HL-60/S4 (cell line): ENCODE results near the gene B3GNT3.

Source experiments
- in situ Hi-C: fragments of 300-500 bp; cut with MboI; formaldehyde crosslinking; loops from 2 replicates; pipeline ENCODE4 v1.14.3; 2022; ENCODE audit warnings: low sequenced_read_pairs

B3GNT3 gene, protein sequence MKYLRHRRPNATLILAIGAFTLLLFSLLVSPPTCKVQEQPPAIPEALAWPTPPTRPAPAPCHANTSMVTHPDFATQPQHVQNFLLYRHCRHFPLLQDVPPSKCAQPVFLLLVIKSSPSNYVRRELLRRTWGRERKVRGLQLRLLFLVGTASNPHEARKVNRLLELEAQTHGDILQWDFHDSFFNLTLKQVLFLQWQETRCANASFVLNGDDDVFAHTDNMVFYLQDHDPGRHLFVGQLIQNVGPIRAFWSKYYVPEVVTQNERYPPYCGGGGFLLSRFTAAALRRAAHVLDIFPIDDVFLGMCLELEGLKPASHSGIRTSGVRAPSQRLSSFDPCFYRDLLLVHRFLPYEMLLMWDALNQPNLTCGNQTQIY

DNA sequence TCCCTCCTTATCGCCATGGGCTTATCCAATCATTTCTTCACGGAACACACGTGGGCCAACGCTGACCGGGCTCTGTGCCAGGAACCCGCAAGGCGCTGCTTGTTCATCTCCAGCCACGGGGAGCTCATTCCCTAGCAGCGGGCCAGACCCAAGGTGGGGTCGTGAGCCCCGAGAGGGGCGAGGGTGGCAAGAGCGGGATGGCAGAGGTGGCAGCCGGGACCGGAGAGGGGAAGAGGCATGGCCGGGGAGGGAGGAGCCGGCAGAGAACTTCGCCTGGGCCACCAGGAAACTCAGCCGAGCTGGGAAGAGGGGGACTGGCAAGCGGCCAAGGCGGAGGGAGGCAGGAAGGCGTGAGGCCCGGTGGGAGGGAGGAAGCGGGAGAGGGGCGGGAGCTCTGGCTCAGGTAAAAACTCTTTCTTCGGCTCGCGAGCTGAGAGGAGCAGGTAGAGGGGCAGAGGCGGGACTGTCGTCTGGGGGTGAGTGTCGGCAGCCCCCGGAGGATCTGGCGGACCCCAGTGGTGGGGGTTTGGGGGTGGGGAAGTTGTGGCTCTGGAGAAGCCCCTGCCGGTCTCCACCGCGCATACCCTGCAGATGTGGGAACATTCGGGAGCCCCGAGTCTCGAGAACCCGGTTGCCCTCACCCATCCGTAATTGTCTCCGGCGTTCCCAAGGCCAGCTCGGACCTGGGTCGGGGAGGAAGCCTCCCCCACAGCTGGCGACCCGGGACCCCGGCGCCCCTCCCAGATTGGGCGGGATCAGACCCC lies at the start of gene B3GNT3:
Gene B3GNT3, plus strand, starts transcription at position 408 of the 764 bp plus-strand sequence. CDS start 12,670 bp downstream, outside the sequence.
- in situ Hi-C loops: no loop called here

DNA sequence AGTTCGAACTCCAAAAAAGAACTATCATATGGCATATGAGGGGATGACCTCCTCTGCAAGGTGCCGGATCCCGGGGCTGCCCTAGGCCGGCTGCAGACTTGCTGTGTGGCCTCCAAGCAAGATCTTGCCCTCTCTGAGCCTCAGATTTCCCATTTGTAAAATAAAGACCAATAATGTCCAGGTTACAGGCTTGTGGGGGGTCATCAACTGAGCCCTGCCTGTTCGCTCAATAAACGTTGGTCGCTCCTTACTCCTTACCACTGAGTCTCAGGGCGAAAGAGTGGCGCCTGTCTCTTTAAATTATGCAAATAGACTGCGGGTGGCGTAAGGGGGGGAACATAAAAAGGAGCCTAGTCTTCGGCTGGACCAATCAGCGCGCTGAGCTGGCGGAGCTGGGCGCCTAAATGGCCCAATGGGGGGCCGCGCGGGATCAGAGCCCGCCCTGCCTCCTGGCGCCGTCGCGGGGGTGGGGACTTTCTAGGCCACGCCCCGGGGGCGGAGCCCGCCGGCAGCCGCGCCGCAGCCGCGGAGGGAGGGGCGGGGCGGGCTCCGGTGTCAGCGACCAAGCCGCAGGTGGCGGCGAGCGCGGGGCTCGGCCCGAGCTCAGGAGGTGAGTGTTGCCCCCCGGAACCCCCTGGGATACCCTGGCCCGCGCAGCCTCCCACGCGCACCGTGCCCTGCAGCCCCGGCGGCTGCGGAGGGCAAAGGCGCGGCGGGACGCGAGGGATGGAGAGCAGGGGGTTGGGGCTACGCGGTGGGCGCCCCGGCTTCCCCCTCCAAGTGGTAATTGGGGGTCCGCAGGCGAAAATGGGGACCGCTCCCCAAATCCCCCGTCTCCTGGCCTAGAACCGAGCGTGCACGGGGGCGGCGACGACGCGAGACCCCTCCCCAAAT lies 47.5 kb upstream of the B3GNT3 start:
- in situ Hi-C loops: no loop called here

DNA sequence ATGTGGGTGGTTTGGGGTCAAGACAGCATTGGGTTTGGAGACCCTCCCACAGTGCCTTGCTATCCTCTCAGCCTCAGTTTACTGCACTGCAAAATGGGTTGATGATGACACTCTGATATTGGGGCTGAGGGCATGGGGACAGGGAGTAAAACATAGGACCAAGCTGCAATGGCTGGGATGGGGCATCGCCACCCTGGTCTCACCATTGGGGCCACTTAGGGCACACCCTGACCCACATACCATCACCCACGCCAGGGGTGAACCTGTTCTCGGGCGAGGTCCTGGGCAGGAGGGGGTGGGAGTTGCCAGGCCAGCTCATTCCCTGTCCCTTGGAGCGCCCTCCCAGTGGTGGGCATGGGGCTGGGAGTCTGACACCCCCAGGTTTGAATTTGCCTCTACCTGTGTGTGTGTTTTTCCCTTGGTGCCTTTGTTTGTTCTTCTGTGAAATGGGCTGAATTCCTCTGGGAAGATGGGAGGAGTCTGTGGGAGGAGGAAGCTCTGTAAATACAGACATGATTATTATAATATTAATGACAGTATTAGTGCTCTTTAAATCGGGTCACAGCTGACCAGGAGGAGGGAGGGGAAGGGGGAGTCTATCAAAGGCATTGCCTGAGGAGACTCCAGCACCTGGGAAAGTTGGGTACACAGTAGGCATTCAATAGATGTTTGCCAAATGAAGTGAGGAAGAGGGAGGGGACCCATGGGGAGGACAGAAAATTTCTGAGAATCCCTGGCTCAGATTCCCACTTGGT lies 45.9 kb upstream of the B3GNT3 start:
- in situ Hi-C loops: no loop called here

DNA sequence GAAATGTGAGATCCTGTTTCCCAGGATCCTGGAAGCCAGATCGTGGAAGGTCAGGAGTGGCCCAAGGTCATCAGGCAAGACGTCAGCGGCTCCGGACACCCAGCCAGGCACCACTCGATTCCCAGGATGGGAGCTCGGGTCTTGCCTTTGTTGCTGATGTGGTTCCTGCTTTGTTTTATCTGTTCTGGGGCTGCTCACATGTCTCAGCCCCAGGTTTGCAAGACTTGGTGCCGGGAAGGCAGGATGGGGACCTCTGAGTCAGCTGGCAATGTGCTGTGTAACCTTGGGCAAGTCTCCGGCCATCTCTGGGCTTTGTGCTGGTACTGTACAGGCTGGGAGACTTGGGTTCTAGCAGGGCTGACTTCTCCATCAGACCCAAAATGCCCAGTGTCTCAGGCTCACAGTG lies 45.0 kb upstream of the B3GNT3 start:
- in situ Hi-C loops: no loop called here

DNA sequence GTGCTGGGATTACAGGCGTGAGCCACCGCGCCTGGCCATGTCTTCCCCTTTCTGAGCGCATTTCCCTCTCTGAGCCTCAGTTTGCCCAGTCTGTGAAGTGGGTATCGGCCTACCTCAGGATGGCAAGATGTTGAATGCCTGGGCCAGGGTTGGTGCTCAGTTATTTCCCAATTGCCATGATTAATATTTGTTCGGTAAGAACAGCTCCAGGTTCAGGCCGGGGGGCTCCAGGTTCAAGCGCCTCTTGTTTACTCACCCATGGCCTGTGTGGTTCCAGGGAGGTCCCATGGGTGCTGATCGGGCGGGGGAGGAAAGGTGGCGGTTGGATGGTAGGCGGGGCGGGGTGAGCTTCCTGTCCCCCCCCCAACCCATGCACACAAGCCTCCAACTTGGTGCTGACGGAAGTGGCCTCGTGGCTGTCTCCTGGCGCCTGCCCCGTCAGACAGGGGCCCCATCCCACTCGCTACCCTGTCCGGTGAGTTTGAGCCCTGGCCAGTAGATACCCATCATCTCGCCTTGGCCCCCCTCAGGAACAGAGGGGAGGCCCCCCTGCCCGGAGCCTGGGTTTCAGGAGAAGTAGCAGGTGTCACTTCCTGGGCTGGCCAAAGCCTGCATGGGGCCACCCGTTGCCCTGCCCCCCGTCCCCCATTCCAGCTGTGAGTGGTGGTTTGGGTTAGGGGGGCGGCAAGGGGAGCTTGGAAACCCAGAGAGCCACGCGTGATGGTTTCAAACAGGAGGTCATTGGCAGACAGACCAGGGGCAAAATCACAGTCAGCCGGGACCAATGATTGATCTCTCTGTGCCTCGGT lies 43.6 kb upstream of the B3GNT3 start, which contains the start of gene FCHO1:
Gene FCHO1, plus strand, starts transcription at position 375 of the 809 bp plus-strand sequence. CDS start 3,688 bp downstream, outside the sequence.
- in situ Hi-C loops: no loop called here

DNA sequence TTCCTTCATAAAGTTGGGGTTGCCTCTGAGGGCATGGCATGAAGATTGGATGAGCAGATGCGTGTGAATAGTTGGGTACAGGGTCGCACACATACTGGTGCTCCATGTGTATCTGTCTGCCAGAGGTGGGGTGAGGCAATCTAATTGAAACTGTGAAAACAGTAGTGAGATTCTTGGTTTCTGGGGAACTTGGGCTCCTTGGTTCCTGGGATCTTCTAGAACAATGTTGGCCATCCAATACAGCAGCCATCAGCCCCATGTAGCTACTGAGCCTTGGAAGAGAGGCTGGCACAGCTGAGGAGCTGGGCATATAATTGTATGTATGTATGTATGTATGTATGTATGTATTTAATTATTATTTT lies 43.0 kb upstream of the B3GNT3 start:
- in situ Hi-C loops: no loop called here

DNA sequence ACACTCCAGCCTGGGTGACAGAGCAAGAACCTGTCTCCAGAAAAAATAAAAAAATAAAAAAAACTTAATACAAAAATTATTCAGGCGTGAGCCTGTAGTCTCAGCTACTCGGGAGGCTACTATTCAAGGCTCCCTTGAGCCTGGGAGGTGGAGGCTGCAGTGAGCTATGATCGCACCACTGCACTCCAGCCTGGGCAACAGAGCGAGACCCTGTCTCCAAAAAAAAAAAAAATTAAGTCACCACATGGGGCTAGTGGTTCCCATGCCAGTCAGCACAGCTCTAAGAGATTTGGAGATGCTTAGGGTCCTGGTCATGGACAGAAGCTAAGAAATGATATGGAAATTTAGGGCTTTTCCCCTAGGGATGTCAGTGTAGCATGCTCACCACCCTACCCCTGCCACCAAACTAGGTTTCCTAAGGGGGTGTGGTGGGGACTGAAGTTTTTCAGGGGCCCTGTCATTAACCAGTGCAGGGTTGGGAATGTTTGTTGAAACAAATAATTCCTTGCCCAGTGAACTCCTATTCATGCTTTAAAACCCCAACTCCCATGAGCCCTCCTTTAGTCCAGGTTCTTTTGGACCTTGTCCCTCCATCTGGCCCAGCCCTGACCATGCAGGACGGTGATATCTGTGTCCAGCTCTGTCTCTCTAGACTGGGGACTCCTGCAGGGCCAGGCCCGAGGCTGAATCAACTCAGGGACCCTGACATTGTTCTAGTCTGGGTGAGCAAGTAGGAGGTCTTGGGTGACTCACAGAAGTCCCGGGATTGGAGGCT lies 41.9 kb upstream of the B3GNT3 start:
- in situ Hi-C loops: no loop called here

DNA sequence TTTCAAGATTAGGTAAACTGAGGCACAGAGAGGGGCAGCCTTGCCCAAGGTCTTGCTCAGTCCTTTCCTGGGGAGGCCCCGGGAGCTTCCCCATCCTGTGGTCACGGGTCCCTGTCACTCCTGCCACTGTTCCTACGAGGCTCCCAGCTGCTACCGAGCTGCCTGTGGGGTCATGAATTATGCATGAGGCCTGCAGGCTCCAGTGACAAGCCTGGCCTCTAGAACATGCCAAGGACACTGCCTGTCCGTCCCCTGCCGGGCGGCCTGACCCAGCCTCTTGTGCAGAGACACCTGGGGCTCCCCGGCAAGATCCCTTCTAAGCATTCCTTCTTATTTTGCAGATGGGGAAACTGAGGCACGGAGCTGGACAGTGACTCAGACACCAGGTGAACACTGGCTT lies 41.0 kb upstream of the B3GNT3 start:
- in situ Hi-C loops: no loop called here

DNA sequence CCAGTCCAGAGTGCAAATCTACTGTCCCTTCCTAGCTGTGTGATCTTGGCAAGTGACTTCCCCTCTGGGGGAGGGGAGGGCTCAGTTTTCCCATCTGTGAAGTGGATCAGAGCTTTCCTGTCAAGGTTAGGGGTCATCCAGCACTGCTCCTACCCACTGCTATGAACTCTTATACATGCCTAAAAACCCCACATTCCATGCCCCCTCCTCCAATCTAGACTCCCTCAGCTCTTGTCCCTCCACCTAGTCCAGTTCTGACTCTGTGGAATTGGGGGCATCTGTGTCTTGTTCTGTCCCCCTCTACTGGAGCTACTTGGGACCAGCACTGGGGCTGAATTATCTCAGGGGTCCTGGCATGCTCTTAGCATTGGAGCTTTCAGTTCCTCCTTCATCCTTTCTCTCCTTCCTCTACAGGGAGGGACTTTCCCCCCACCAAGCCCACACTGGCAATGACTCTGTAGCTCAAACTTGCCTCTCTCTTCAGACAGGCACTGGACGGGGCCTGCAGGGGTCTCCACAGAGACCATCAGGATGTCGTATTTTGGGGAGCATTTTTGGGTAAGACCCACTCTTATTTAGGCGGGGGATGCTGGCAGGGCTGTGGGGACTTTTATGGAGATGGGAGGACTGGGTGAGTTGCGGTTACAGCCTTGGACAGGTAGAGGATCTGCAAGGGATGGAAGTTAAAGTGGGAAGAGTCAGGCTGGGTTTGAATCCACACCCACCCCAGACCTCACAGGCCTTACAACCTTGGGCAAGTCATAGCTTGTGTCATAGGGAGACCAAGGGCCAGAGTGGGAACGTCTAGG lies 40.1 kb upstream of the B3GNT3 start:
- in situ Hi-C loops: no loop called here

DNA sequence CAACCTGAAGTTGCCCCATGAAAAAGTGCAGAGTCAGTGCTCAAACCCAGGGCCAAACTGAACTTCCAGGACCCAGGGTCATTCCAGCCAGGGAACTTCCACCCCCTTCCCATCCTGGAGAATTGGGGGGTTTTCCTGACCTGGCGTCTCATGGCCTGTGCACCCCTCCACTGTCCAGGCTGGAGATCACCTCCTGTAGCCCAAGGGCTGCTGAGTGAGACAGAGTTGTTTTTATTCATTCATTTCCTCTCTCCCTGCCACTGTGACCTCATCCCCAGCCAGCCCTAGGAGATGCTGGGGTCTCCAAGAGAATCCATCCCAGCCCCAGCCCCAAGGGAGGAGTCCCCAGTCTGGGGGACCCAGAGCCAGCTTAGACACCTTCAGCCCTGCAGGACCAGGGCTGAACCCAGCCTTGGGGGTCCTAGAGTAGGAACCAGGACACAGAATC lies 39.5 kb upstream of the B3GNT3 start:
- in situ Hi-C loops: no loop called here

DNA sequence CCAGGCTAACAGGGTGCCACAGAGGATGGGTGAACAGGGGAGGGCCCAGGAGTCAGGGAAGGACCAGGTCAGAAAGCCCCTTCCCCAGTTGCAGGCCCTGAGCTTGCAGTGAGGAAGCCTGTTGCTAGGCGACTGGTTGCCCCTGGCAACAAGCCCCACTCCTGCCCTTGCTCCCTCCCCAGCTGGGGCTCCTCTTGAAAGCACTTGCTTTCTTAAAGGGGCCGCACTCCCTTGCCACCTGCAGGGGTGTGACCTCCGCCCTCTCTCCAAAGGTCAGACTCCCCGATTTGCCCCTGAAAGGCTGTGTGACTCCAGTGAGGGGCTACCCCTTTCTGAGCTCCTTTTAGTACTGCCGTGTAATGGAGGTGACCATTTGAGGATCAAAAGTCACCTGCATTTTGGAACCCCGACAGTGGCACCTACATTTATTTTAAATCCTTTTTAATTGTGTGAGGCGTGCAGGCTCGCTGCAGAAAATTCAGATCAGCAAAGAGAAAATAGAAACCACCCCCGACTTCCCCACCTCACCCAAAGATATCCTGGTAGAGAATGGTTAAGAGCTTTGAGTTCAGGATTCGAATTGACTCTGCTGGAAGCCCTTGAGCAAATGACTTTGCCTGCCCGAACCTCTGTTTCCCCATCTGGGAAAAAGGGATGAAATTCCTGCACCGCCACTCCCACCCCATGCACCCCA lies 38.8 kb upstream of the B3GNT3 start:
- in situ Hi-C loops: no loop called here

DNA sequence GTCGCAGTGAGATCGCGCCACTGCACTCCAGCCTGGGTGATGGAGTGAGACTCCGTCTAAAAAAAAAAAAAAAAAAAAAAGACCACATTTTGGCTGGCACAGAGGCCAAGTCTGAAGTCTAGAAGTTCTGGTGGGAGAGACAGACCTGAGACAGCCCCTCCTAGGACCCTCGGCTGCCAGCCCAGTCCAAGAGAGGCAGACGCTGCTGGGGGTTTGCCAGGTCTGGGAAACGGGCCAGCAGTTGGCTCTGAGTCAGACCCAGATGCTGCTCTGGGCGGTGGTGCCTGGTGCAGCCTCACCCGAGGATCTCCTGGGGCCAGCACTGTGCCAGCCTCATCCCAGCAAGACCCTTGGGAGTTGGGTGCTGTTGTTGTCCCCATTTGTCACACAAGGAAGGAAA lies 37.8 kb upstream of the B3GNT3 start:
- in situ Hi-C loops: no loop called here

DNA sequence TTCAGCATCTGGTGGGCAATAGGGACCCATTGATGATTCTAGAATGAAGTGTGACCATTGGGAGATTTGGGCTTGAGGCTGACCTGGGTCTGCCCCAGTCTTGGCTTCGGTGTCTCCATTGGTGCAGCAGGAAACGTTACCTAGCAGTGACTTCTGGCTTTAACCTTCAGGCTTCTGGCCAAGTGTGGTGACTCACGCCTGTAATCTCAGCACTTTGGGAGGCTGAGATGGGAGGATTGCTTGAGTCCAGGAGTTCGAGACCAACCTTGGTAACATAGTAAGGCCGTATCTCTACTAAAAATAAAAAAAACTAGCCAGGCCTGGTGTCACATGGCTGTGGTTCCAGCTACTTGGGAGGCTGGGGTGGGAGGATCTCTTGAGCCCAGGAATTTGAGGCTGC lies 36.4 kb upstream of the B3GNT3 start:
- in situ Hi-C loops: no loop called here

DNA sequence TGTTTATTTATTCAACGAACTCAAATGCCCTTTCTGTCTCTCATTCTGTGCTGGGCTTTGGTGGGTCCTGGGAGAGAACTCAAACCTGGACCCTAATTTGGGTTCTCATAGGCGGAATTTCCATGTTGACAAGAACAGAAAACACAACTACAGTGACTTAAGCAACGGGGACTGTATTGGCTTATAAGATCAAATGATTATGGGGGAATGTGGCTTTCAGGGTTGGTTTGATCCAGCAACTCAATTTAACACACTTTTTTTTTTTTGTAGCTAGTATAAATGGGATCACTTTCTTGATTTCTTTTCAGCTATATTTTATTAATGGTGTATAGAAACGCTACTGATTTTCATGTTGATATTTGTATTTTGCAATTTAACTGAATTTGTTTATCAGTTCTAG lies 33.8 kb upstream of the B3GNT3 start:
- in situ Hi-C loops: no loop called here

DNA sequence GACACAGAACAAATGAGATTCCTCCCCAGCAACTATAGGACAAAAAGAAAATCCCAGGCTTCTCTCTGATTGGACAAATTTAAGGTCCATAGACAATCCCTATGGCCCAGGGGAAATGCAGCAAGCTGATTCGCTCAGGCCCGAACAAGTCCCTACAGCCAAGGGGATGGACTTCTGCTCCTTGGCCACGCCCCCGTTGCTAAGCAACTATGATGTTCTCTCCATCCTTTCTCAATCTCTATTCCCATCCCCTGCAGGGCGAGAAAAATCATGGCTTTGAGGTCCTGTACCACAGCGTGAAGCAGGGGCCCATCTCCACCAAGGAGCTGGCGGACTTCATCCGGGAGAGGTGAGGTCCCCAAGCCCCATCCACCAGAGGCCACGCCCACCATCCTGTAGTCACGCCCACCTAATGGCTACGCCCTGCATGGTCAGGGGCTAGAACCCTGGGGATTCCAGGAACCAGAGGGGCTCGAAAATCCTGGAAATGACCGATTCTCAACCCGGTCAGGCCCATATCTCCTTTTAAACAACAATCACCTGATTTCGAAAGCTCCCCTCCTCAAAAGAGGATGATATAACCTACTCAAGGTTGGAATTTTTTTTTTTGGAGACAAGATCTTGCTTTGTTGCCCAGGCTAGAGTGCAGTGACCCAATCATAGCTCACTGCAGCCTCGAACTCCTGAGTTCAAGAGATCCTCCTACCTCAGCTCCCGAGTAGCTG lies 32.3 kb upstream of the B3GNT3 start:
- in situ Hi-C loops: no loop called here

DNA sequence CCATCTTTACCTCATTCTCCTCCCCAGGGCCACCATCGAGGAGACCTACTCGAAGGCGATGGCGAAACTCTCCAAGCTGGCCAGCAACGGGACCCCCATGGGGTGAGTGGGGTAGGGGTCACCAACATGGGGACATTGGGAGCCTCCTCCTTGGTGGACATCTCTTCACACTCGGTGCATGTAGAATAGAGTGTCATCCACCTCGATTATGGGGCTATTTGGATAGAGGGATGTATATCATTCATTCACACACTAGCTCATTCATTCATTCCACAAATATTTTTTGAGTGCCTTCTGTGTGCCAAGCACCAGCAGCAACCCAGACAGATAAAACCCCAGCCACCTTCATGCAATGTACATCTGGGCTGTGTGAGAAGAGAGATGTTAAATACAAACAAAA lies 30.6 kb upstream of the B3GNT3 start:
- in situ Hi-C loops: no loop called here
